ENCODE data around the gene ADAMTSL1. TPM values are rescaled to one million over a fixed set of nuclear protein-coding genes. Genes with fewer than 3 reads are reported as not detected.

ADAMTSL1 gene
- total and polyA plus RNA-seq, 5 donors from 2014 or later = not detected

- no peak overlapping the region for H3K4me3 Mint-ChIP-seq
- H3K27ac Mint-ChIP-seq = peak overlapping the region in 1 of 3 donors; percentile 12
- no peaks in the 10 kb centered on the region for H3K9me3 ChIP-seq (ENCODE audit: control insufficient read depth in 2 of 2, low read length in 2 of 2)
- peaks cover 0 to 2% (median 0%) of the 10 kb centered on the region in 7 donors for H3K9me3 Mint-ChIP-seq
- H3K27ac ChIP-seq (ENCODE audit: insufficient read depth, low read length, poor library complexity, severe bottlenecking) = no peak overlapping the region
- ATAC-seq (ENCODE audit: low read depth in 2 of 2) = no peak
- no peaks in the 10 kb centered on the region for H3K36me3 Mint-ChIP-seq
- no peaks in the 10 kb centered on the region for H3K4me1 ChIP-seq (ENCODE audit: control insufficient read depth, insufficient read depth, low read length, poor library complexity, severe bottlenecking)
- H3K36me3 ChIP-seq (ENCODE audit: control insufficient read depth, insufficient read depth, low read length) = no peaks in the 10 kb centered on the region
- no peak overlapping the region for H3K4me3 ChIP-seq (ENCODE audit: low read depth, low read length)
- DNase-seq = no peak
- H3K4me1 Mint-ChIP-seq = no peaks in the 10 kb centered on the region
- H3K27me3 ChIP-seq (ENCODE audit: control insufficient read depth, insufficient read depth, low read length) = no peaks in the 10 kb centered on the region
- no peaks in the 10 kb centered on the region for H3K27me3 Mint-ChIP-seq
Measured at GRCh38 chr9:18743971-18744370, 270.0 kb downstream of the ADAMTSL1 start.

- no peak overlapping the region for H3K27ac ChIP-seq (ENCODE audit: insufficient read depth, low read length, poor library complexity, severe bottlenecking)
- no peaks in the 10 kb centered on the region for H3K4me1 ChIP-seq (ENCODE audit: control insufficient read depth, insufficient read depth, low read length, poor library complexity, severe bottlenecking)
- H3K36me3 ChIP-seq (ENCODE audit: control insufficient read depth, insufficient read depth, low read length) = no peaks in the 10 kb centered on the region
- no peaks in the 10 kb centered on the region for H3K27me3 ChIP-seq (ENCODE audit: control insufficient read depth, insufficient read depth, low read length)
- DNase-seq (no peak), ATAC-seq (ENCODE audit: low read depth in 2 of 2) (no peak)
- Mint-ChIP-seq H3K4me3 (no peak overlapping the region), H3K36me3 (no peaks in the 10 kb centered on the region), H3K27ac (no peak overlapping the region), H3K27me3 (no peaks in the 10 kb centered on the region), H3K9me3 (peaks cover 0 to 1% (median 0%) of the 10 kb centered on the region in 7 donors), H3K4me1 (no peaks in the 10 kb centered on the region)
- H3K9me3 ChIP-seq (ENCODE audit: control insufficient read depth in 2 of 2, low read length in 2 of 2) = no peaks in the 10 kb centered on the region
- H3K4me3 ChIP-seq (ENCODE audit: low read depth, low read length) = no peak overlapping the region
Measured at GRCh38 chr9:18745710-18746109, 271.8 kb downstream of the ADAMTSL1 start.

- H3K27ac ChIP-seq (ENCODE audit: insufficient read depth, low read length, poor library complexity, severe bottlenecking) = no peak overlapping the region
- Mint-ChIP-seq H3K36me3 (no peaks in the 10 kb centered on the region), H3K27ac (no peak overlapping the region), H3K4me1 (no peaks in the 10 kb centered on the region), H3K27me3 (no peaks in the 10 kb centered on the region), H3K9me3 (no peaks in the 10 kb centered on the region), H3K4me3 (no peak overlapping the region)
- H3K4me1 ChIP-seq (ENCODE audit: control insufficient read depth, insufficient read depth, low read length, poor library complexity, severe bottlenecking) = no peaks in the 10 kb centered on the region
- no peak overlapping the region for H3K4me3 ChIP-seq (ENCODE audit: low read depth, low read length)
- no peak for ATAC-seq (ENCODE audit: low read depth in 2 of 2)
- H3K9me3 ChIP-seq (ENCODE audit: control insufficient read depth in 2 of 2, low read length in 2 of 2) = no peaks in the 10 kb centered on the region
- no peak for DNase-seq
- no peaks in the 10 kb centered on the region for H3K36me3 ChIP-seq (ENCODE audit: control insufficient read depth, insufficient read depth, low read length)
- no peaks in the 10 kb centered on the region for H3K27me3 ChIP-seq (ENCODE audit: control insufficient read depth, insufficient read depth, low read length)
Measured at GRCh38 chr9:18746631-18747030, 272.7 kb downstream of the ADAMTSL1 start.

- Mint-ChIP-seq H3K27me3 (no peaks in the 10 kb centered on the region), H3K4me1 (no peaks in the 10 kb centered on the region), H3K9me3 (no peaks in the 10 kb centered on the region), H3K4me3 (no peak overlapping the region), H3K27ac (no peak overlapping the region), H3K36me3 (no peaks in the 10 kb centered on the region)
- no peak for DNase-seq
- Histone ChIP-seq H3K27ac (ENCODE audit: insufficient read depth, low read length, poor library complexity, severe bottlenecking) (no peak overlapping the region), H3K36me3 (ENCODE audit: control insufficient read depth, insufficient read depth, low read length) (no peaks in the 10 kb centered on the region), H3K9me3 (ENCODE audit: control insufficient read depth in 2 of 2, low read length in 2 of 2) (no peaks in the 10 kb centered on the region), H3K4me1 (ENCODE audit: control insufficient read depth, insufficient read depth, low read length, poor library complexity, severe bottlenecking) (no peaks in the 10 kb centered on the region), H3K27me3 (ENCODE audit: control insufficient read depth, insufficient read depth, low read length) (no peaks in the 10 kb centered on the region), H3K4me3 (ENCODE audit: low read depth, low read length) (no peak overlapping the region)
- no peak for ATAC-seq (ENCODE audit: low read depth in 2 of 2)
Measured at GRCh38 chr9:18747595-18747994, 273.6 kb downstream of the ADAMTSL1 start.

- Histone ChIP-seq H3K4me1 (ENCODE audit: control insufficient read depth, insufficient read depth, low read length, poor library complexity, severe bottlenecking) (no peaks in the 10 kb centered on the region), H3K4me3 (ENCODE audit: low read depth, low read length) (no peak overlapping the region), H3K27ac (ENCODE audit: insufficient read depth, low read length, poor library complexity, severe bottlenecking) (no peak overlapping the region), H3K27me3 (ENCODE audit: control insufficient read depth, insufficient read depth, low read length) (no peaks in the 10 kb centered on the region), H3K9me3 (ENCODE audit: control insufficient read depth in 2 of 2, low read length in 2 of 2) (no peaks in the 10 kb centered on the region), H3K36me3 (ENCODE audit: control insufficient read depth, insufficient read depth, low read length) (no peaks in the 10 kb centered on the region)
- ATAC-seq (ENCODE audit: low read depth in 2 of 2) = no peak
- Mint-ChIP-seq H3K4me3 (no peak overlapping the region), H3K27ac (no peak overlapping the region), H3K27me3 (no peaks in the 10 kb centered on the region), H3K36me3 (no peaks in the 10 kb centered on the region), H3K4me1 (no peaks in the 10 kb centered on the region), H3K9me3 (no peaks in the 10 kb centered on the region)
- no peak for DNase-seq
Measured at GRCh38 chr9:18748251-18748701, 274.3 kb downstream of the ADAMTSL1 start.

- Mint-ChIP-seq H3K27ac (no peak overlapping the region), H3K4me1 (no peaks in the 10 kb centered on the region), H3K9me3 (no peaks in the 10 kb centered on the region), H3K36me3 (no peaks in the 10 kb centered on the region), H3K4me3 (no peak overlapping the region), H3K27me3 (no peaks in the 10 kb centered on the region)
- H3K27ac ChIP-seq (ENCODE audit: insufficient read depth, low read length, poor library complexity, severe bottlenecking) = no peak overlapping the region
- H3K27me3 ChIP-seq (ENCODE audit: control insufficient read depth, insufficient read depth, low read length) = no peaks in the 10 kb centered on the region
- no peaks in the 10 kb centered on the region for H3K4me1 ChIP-seq (ENCODE audit: control insufficient read depth, insufficient read depth, low read length, poor library complexity, severe bottlenecking)
- H3K4me3 ChIP-seq (ENCODE audit: low read depth, low read length) = no peak overlapping the region
- DNase-seq (no peak), ATAC-seq (ENCODE audit: low read depth in 2 of 2) (no peak)
- H3K36me3 ChIP-seq (ENCODE audit: control insufficient read depth, insufficient read depth, low read length) = no peaks in the 10 kb centered on the region
- no peaks in the 10 kb centered on the region for H3K9me3 ChIP-seq (ENCODE audit: control insufficient read depth in 2 of 2, low read length in 2 of 2)
Measured at GRCh38 chr9:18749711-18750110, 275.8 kb downstream of the ADAMTSL1 start.

GRCh38 chr9:18753904-18754303 is 280.0 kb downstream of the ADAMTSL1 start:
- ATAC-seq (ENCODE audit: low read depth in 2 of 2) (no peak), DNase-seq (no peak)
- Mint-ChIP-seq H3K4me3 (no peak overlapping the region), H3K4me1 (no peaks in the 10 kb centered on the region), H3K36me3 (no peaks in the 10 kb centered on the region), H3K27me3 (no peaks in the 10 kb centered on the region), H3K9me3 (peaks cover 0 to 4% (median 0%) of the 10 kb centered on the region in 7 donors), H3K27ac (no peak overlapping the region)
- H3K4me3 ChIP-seq (ENCODE audit: low read depth, low read length) = no peak overlapping the region
- H3K27me3 ChIP-seq (ENCODE audit: control insufficient read depth, insufficient read depth, low read length) = no peaks in the 10 kb centered on the region
- no peaks in the 10 kb centered on the region for H3K9me3 ChIP-seq (ENCODE audit: control insufficient read depth in 2 of 2, low read length in 2 of 2)
- H3K36me3 ChIP-seq (ENCODE audit: control insufficient read depth, insufficient read depth, low read length) = no peaks in the 10 kb centered on the region
- H3K27ac ChIP-seq (ENCODE audit: insufficient read depth, low read length, poor library complexity, severe bottlenecking) = no peak overlapping the region
- no peaks in the 10 kb centered on the region for H3K4me1 ChIP-seq (ENCODE audit: control insufficient read depth, insufficient read depth, low read length, poor library complexity, severe bottlenecking)

- H3K4me1 Mint-ChIP-seq = no peaks in the 10 kb centered on the region
- Histone ChIP-seq H3K9me3 (ENCODE audit: control insufficient read depth in 2 of 2, low read length in 2 of 2) (no peaks in the 10 kb centered on the region), H3K4me3 (ENCODE audit: low read depth, low read length) (no peak overlapping the region), H3K27ac (ENCODE audit: insufficient read depth, low read length, poor library complexity, severe bottlenecking) (no peak overlapping the region), H3K4me1 (ENCODE audit: control insufficient read depth, insufficient read depth, low read length, poor library complexity, severe bottlenecking) (no peaks in the 10 kb centered on the region), H3K27me3 (ENCODE audit: control insufficient read depth, insufficient read depth, low read length) (no peaks in the 10 kb centered on the region), H3K36me3 (ENCODE audit: control insufficient read depth, insufficient read depth, low read length) (no peaks in the 10 kb centered on the region)
- H3K4me3 Mint-ChIP-seq = no peak overlapping the region
- no peak for ATAC-seq (ENCODE audit: low read depth in 2 of 2)
- H3K27ac Mint-ChIP-seq = no peak overlapping the region
- no peaks in the 10 kb centered on the region for H3K27me3 Mint-ChIP-seq
- no peaks in the 10 kb centered on the region for H3K36me3 Mint-ChIP-seq
- no peak for DNase-seq
- peaks cover 0 to 4% (median 0%) of the 10 kb centered on the region in 7 donors for H3K9me3 Mint-ChIP-seq
Measured at GRCh38 chr9:18754537-18754936, 280.6 kb downstream of the ADAMTSL1 start.
